Stimulated activated CD4-positive, alpha-beta T cell treated with anti-CD3 and anti-CD28 coated beads, Interleukin-4, amount 100 ng/mL, for 4 hours (primary cell): ENCODE results near the gene ARL6IP5.

Source experiments
- DNase-seq, 2 experiments: peaks; one replicate each; pipeline ENCODE4 v3.0.0-alpha.2; 2020

ARL6IP5 gene

DNA sequence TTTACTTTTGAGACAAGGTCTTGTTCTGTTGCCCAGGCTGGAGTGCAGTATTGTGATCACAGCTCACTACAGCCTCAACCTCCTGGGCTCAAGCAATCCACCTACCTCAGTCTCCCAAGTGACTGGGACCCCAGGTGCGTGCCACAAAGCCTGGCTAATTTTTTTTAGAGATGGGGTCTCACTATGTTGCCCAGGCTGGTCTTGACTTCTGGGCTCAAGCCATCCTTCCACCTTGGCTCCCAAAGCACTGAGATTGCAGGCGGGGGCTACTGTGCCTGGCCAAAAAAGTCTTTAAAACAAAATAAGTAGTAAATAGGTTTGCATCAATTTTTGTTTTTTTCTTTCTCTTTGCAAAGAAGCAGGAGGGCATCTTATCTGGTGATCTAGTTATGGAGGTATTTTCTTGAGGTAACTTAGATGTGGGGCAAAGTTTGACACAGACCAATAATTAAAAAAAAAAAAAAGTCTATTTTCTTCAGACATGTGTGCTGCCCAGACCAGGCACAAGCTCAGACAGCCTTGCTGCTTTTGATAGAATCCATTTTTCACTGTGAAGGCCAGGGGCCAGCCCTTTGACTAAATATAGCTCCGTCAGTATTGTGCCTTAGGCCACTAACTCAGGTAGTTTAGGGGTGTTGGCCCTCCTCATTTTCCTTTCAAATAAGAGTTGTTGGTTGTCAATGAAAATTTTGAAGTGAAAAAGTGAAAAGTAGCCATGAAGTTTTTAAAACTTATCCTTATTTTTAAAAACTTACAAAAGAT, 2.5 kb downstream of the ARL6IP5 start:
- no peak for DNase-seq

GRCh38 chr3:69088063-69088462, 3.3 kb downstream of the ARL6IP5 start:
- DNase-seq = no peak

GRCh38 chr3:69090021-69090420, 5.3 kb downstream of the ARL6IP5 start:
- no peak for DNase-seq

- DNase-seq = no peak
Measured at GRCh38 chr3:69091389-69092029, 6.8 kb downstream of the ARL6IP5 start.

- no peak for DNase-seq
Measured at GRCh38 chr3:69092030-69092516, 7.3 kb downstream of the ARL6IP5 start.

DNA sequence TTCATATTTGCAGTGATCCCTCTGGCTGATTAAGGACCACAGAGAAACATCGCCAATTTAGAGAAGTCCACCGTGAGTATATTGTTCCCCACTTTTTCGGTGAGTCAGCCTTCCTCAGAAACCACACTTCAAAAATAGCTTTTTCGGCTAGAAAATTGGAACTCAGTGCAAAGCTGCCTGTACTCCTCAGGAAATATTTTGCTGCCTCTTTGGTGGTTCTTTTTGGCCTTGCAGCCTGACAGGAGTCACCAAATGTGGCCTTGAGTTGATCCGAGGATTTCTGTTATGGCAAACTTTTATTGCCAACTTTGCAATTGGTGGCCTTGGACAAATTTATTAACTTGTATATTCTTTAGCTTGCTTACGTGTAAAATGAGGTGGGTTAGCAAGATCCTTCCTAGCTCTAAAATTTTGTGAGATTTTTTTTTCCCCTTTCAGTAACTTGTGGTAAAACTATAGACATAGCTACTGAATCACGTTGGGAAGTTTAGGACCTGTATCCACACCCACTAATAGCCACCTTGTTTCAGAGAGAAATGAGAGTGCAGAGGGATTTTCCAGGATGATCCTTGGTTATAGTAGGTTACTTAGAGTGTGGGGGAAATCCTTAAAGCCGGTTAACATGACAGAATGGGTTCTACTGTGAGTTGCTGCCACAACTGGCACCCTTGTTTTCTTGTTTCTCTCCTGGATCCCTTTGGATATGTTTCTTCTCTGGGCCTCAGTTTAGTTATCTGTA, 9.9 kb downstream of the ARL6IP5 start:
- DNase-seq = no peak

GRCh38 chr3:69095636-69096035, 10.9 kb downstream of the ARL6IP5 start:
- no peak for DNase-seq

- DNase-seq = no peak
Measured at GRCh38 chr3:69096299-69096698, 11.6 kb downstream of the ARL6IP5 start.

DNA sequence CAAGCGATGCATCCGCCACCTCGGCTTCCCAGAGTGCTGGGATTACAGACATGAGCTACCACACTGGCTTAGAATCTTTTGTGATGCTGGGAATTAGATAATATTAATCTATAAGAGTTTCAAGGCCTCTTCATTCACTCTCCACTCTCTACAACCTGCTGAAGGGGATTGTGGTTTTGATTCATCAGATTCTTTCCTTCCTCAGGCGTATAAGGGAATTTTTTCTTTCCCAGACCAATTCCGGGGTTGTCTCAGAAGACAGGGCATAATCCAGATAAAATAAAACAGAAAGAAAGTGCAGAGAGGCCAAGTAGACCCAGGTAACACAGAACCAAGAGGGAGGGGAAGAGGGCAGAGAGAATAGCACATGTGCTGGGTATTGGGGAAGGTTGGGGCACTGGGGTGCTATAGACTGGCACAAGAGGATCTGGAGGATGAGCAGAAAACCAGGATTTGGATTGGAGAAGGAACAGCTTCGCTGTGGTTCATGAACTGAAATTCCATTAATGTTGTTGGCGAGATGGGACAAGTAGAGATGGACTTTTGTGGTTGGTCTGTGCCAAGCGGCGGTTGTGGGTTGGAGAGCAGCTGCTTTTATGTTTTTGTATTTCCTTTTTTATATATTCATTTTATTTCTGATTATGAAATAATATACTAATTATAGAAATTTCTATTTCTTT, 12.8 kb downstream of the ARL6IP5 start:
- DNase-seq = no peak

GRCh38 chr3:69099576-69099975, 14.8 kb downstream of the ARL6IP5 start:
- DNase-seq = no peak

DNA sequence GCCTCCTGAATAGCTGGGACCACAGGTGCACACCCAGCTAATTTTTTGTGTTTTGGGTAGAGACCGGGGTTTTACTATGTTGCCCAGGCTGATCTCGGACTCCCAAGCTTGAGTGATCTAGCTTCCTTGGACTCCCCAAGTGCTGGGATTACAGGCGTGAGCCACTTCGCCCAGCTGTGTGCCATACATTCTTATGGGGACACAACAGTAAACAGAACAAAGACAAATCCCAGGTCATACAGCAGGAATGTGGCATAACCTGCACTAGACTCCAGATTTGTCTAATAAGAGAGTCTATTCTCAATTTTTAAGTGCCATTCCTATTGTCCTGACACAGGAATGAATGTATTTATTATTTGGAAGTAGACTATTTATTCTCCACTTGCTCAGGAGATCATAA, 17.6 kb downstream of the ARL6IP5 start:
- DNase-seq = no peak

DNA sequence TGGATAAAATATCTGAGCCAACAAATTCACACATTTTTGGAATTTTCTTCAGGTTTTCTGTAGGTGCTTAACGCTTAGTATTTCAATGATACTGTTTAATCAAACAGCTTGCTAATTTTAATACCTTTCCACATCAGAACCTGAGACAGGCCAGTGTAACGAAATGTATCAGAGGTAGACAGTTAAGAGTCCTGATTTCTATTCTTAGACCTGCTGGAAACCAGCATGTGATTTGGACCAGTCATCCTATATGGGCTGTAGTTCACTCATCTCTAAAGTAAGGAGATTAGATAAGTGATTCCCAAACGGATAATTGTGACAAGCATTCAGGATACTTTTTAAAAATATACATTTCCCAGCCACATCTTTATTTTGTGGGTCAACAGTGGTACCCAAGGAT, 18.4 kb downstream of the ARL6IP5 start:
- DNase-seq = no peak

- no peak for DNase-seq
Measured at GRCh38 chr3:69104586-69104985, 19.8 kb downstream of the ARL6IP5 start.

DNA sequence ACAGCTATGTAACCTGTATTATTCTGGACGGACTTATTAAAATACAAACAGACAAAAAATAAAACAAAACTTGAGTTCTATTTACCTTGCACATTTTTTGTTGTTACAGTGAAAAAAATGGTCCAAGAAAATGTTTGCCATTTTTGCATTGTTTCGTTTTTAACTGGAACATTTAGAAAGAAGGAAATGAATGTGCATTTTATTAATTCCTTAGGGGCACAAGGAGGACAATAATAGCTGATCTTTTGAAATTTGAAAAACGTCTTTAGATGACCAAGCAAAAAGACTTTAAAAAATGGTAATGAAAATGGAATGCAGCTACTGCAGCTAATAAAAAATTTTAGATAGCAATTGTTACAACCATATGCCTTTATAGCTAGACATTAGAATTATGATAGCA, 20.6 kb downstream of the ARL6IP5 start:
- no peak for DNase-seq

DNA sequence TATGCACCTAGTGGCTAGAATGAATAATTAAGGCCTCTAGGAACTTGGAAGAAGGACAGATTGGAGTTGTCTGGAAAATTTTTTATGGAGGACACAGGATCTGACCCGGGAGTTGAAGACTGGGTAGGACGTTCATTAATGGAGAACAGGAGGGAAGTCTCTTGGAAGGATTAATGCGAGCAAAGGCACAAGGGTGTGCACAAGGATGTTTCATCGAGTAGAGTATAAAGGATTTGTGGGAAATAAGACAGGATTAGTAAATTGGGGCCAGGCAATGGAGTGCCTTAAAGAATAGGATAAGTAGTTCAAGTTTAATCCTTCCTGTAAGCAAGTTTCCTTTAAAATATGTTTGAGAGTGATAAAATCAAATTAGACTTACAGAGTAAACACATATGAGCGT, 23.1 kb downstream of the ARL6IP5 start:
- DNase-seq = no peak

GRCh38 chr3:69108811-69109210, 24.1 kb downstream of the ARL6IP5 start:
- no peak for DNase-seq

- DNase-seq = no peak
Measured at GRCh38 chr3:69110941-69111546, 26.3 kb downstream of the ARL6IP5 start.

- no peak for DNase-seq
Measured at GRCh38 chr3:69113536-69113935, 28.8 kb downstream of the ARL6IP5 start.

- no peak for DNase-seq
Measured at GRCh38 chr3:69115731-69116130, 31.0 kb downstream of the ARL6IP5 start.

- no peak for DNase-seq
Measured at GRCh38 chr3:69116162-69116561, 31.4 kb downstream of the ARL6IP5 start.

DNA sequence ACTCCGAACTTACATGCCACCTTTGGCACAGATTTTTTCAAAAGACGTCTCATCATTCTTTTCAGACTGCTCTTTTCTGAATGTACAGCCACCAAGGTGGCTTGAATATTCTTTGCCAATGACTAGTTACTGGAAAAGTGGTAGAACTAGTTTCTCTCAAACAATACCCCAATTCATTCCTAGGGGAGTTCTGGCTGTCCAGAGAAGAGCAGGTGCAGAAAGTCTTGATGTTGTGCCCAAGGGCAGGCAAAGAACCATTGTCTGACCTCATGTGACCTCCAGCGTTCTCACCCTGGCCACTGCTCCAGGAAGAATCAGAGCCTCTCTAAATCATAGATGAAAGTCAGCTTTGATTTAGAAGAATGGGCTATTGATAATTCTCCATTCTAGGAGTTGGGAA, 32.2 kb downstream of the ARL6IP5 start:
- no peak for DNase-seq

DNA sequence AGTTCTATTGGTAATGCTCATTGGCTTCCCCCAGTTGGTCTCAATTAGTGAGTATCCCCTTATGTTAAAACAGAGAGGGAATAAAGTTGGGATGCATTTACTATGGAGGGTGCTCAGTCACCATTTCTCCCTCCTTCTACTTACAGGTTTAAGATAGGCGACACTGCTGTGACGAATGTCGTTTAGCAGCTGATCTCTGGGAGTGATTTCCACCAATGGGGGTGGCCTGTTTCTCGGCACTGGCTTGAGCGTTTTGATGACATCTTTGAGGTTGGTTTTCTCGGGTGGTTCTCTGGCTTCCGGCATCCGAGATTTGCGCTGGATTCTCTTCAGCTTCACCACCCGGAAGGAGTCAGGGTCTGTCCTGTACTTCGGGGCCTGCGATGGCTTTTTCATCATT, 33.8 kb downstream of the ARL6IP5 start:
- no peak for DNase-seq

- DNase-seq = no peak
Measured at GRCh38 chr3:69119138-69119537, 34.4 kb downstream of the ARL6IP5 start.
